HepG2 (cell line): ENCODE measurements around the gene HOXA1. TPM values are rescaled to one million over a fixed set of nuclear protein-coding genes. Genes with fewer than 3 reads are reported as not detected.

ENCODE experiments used
- ATAC-seq: fragments of 200-7000 bp; cut with Tn5 transposase; 3 replicates; pipeline ENCODE4 v1.9.1; 2020; ENCODE audit warnings: mild to moderate bottlenecking, moderate library complexity
- BruUV-seq: library from RNA; stranded (reverse); fragments of 400-500 nt; replicated peaks from 2 replicates; lab custom pipeline; 2021; lab: Mats Ljungman, UMichigan
- CTCF ChIA-PET: fragments of 300-600 bp; formaldehyde crosslinking; extraction: SDS; loops from one replicate; lab custom pipeline; 2021; ENCODE audit warnings: low total read pairs, inconsistent platforms, low intra/inter-chr PET ratio; lab: Yijun Ruan, JAX
- POLR2A ChIA-PET: fragments of 350-600 bp; sonication (Branson Sonifier 250); formaldehyde crosslinking; loops from one replicate; lab custom pipeline; 2020; ENCODE audit warnings: antibody characterized with exemption, inconsistent platforms; lab: Yijun Ruan, JAX
- DNase-seq: peaks from one replicate; pipeline ENCODE4 v3.0.0-alpha.2; 2015; ENCODE audit warnings: low spot score
- FAIRE-seq: peaks from 3 replicates; lab custom pipeline; 2011; peaks lifted over from hg19 to GRCh38; lab: Jason Lieb, UNC
- H2AFZ ChIP-seq: one replicate; pipeline ENCODE4 v1.6.1; 2011; ENCODE audit warnings: low read length, inconsistent platforms
- H3K27ac ChIP-seq: fragments of 300-600 bp; 3 replicates; pipeline ENCODE4 v1.8.0; 2011; ENCODE audit warnings: mixed run types, mild to moderate bottlenecking, mixed read lengths, low read length, inconsistent platforms; ENCODE audit not compliant: insufficient read depth; ENCODE audit errors: extremely low read length
- H3K27me3 ChIP-seq, 2 experiments: fragments of 200-600 bp in 1 of 2; 2 replicates in 1 of 2; 3 replicates in 1 of 2; pipeline versions ENCODE4 v1.6.0 to v1.8.0; 2011; ENCODE audit warnings: low read length in 2 of 2, mild to moderate bottlenecking in 2 of 2, moderate library complexity in 2 of 2, inconsistent platforms in 1 of 2; ENCODE audit not compliant: insufficient read depth in 2 of 2, control insufficient read depth in 1 of 2
- H3K36me3 ChIP-seq, 2 experiments: fragments of 200-600 bp in 1 of 2; replicated peaks in 1 of 2; 2 replicates in 1 of 2; 3 replicates in 1 of 2; pipeline versions ENCODE4 v1.5.1 to v1.8.0; 2011; ENCODE audit warnings: low read length in 2 of 2, inconsistent platforms in 1 of 2; ENCODE audit not compliant: insufficient read depth in 2 of 2, control insufficient read depth in 1 of 2
- H3K4me1 ChIP-seq: 2 replicates; pipeline ENCODE4 v1.5.1; 2012; ENCODE audit warnings: low read length, inconsistent platforms; ENCODE audit not compliant: insufficient read depth
- H3K4me2 ChIP-seq: 2 replicates; pipeline ENCODE4 v1.6.0; 2011; ENCODE audit warnings: low read depth, low read length, inconsistent platforms
- H3K4me3 ChIP-seq, 3 experiments: fragments of 200-600 bp in 1 of 3; sonication (generic), shearing (Covaris generic) in 1 of 3; replicated peaks in 1 of 3; 2 replicates each; pipeline ENCODE4 v1.5.1; 2011 to 2016; ENCODE audit warnings: low read length in 3 of 3, inconsistent platforms in 2 of 3, low read depth in 2 of 3, mild to moderate bottlenecking in 2 of 3, control low read depth in 1 of 3, mixed read lengths in 1 of 3; ENCODE audit not compliant: insufficient read depth in 1 of 3
- H3K79me2 ChIP-seq: one replicate; pipeline ENCODE4 v1.6.1; 2011; ENCODE audit warnings: low read length, inconsistent platforms; ENCODE audit not compliant: insufficient read depth
- H3K9ac ChIP-seq: 2 replicates; pipeline ENCODE4 v1.6.0; 2011; ENCODE audit warnings: mild to moderate bottlenecking, low read depth, low read length, inconsistent platforms; ENCODE audit not compliant: insufficient read depth
- H3K9me3 ChIP-seq: 2 replicates; pipeline ENCODE4 v1.5.1; 2012; ENCODE audit warnings: mild to moderate bottlenecking, low read length
- H4K20me1 ChIP-seq: 2 replicates; pipeline ENCODE4 v1.6.0; 2011; ENCODE audit warnings: inconsistent platforms, mild to moderate bottlenecking, low read length, moderate library complexity; ENCODE audit not compliant: insufficient read depth
- EEA1 ChIP-seq: sonication (generic); formaldehyde crosslinking; IDR thresholded peaks from 2 replicates; pipeline ENCODE4 v1.5.1; 2020; ENCODE audit warnings: mild to moderate bottlenecking, missing genetic modification reagents, borderline replicate concordance
- GTF2F1 ChIP-seq: fragments of 150-350 bp; IDR thresholded peaks from 2 replicates; pipeline ENCODE4 v1.6.1; 2014; ENCODE audit warnings: low read length
- HOXA3 ChIP-seq: sonication (generic); formaldehyde crosslinking; IDR thresholded peaks from 2 replicates; pipeline ENCODE4 v1.5.0; 2020; ENCODE audit warnings: missing genetic modification reagents
- RFX3 ChIP-seq: IDR thresholded peaks from 2 replicates; pipeline ENCODE4 v1.6.1; 2016; ENCODE audit warnings: missing biosample characterization, missing genetic modification reagents
- SP5 ChIP-seq: IDR thresholded peaks from 2 replicates; pipeline ENCODE4 v1.6.1; 2016; ENCODE audit warnings: low read depth, borderline replicate concordance
- ZNF737 ChIP-seq: sonication (generic); formaldehyde crosslinking; IDR thresholded peaks from 2 replicates; pipeline ENCODE4 v1.5.0; 2020; ENCODE audit warnings: missing genetic modification reagents, mild to moderate bottlenecking, borderline replicate concordance
- ZNF790 ChIP-seq: sonication (generic); formaldehyde crosslinking; IDR thresholded peaks from 2 replicates; pipeline ENCODE4 v1.8.0; 2022; ENCODE audit warnings: missing genetic modification reagents, mild to moderate bottlenecking, borderline replicate concordance
- whole genome bisulfite sequencing: methylation state at CpG from one replicate; pipeline ENCODE4 v1.1.6; 2017; ENCODE audit warnings: low lambda C conversion rate; 5-methylcytosine and 5-hydroxymethylcytosine counted together
- in situ Hi-C: cut with HindIII; loops from 2 replicates; pipeline ENCODE4 v1.10.0; 2017; ENCODE audit warnings: low pct_unique_long_range_greater_than_20kb; ENCODE audit not compliant: extremely low pct_ligation_motif_present
- intact Hi-C: fragments of 100-400 bp; cut with micrococcal nuclease; formaldehyde crosslinking; loops from one replicate; pipeline ENCODE4 v1.10.0; 2022; ENCODE audit not compliant: unreplicated experiment
- polyA plus RNA-seq, 8 experiments: library from polyadenylated mRNA; depleted of rRNA in 3 of 8; stranded (reverse) in 7 of 8; unstranded in 1 of 8; fragments of >200 nt; fragmentation: Illumina TruSeq in 4 of 8; extraction: Trizol in 4 of 8; gene quantifications; 2 replicates each; pipeline versions ENCODE4 v1.2.1 to v1.2.3, GENCODE V29; 2011 to 2016; ENCODE audit warnings: low read depth in 4 of 8, missing spikeins in 1 of 8, mixed read lengths in 1 of 8; ENCODE audit not compliant: insufficient read depth in 1 of 8
- total RNA-seq, 5 experiments: library from RNA; depleted of rRNA; stranded (reverse); fragments of >200 nt; fragmentation: Illumina TruSeq; extraction: Trizol; gene quantifications; 2 replicates each; pipeline ENCODE4 v1.2.3, GENCODE V29; 2016; ENCODE audit warnings: low read depth in 1 of 5
- TF ChIP-seq, protein P1 (sequence below): IDR thresholded peaks from 2 replicates; pipeline ENCODE4 v1.6.1; 2016; ENCODE audit warnings: mild to moderate bottlenecking, missing biosample characterization, missing genetic modification reagents
- TF ChIP-seq, protein P2 (sequence below): sonication (generic); formaldehyde crosslinking; IDR thresholded peaks from 2 replicates; pipeline ENCODE4 v1.5.1; 2020; ENCODE audit warnings: mild to moderate bottlenecking, missing genetic modification reagents, borderline replicate concordance

Gene HOXA1
- total and polyA plus RNA-seq, 2 of the 13 experiments (the other 11 are each of a cell fraction or from before 2014, with no cell fraction given) = 0.18 to 0.20 TPM

DNA sequence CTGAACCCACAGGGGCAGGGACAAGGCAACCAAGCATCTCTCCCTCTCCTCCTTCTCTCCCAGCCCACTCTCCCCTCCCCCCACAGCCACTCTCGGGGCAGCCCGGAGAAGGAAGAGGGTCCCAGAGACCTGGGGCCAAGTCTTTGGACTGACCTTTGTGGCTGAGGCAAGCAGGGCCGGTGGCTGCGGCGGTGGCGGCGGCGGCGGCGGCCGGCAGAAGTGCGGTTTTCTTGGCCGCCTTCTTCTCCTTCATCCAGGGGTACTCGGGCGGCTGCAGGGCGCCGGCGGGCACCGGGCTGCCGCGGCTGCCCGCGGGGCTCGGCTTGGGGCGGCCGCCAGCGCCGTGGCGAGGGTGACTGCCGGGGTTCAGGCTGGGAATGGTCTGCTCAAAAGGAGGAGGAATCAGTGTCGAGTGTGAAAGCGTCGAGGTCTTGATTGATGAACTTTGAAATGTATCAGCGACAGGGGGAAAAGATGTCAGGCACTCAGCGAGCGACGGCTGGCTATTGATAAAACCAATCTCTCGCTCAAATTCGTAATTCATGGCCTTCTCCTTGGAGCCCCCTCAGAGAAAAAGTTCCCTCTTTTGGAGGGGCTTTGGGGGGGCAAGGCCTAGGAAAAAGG, 6.3 kb upstream of the HOXA1 start:
- FAIRE-seq = no peak
- H3K27me3 ChIP-seq = no peaks in the 10 kb centered on the region
- no TSS peak for BruUV-seq

DNA sequence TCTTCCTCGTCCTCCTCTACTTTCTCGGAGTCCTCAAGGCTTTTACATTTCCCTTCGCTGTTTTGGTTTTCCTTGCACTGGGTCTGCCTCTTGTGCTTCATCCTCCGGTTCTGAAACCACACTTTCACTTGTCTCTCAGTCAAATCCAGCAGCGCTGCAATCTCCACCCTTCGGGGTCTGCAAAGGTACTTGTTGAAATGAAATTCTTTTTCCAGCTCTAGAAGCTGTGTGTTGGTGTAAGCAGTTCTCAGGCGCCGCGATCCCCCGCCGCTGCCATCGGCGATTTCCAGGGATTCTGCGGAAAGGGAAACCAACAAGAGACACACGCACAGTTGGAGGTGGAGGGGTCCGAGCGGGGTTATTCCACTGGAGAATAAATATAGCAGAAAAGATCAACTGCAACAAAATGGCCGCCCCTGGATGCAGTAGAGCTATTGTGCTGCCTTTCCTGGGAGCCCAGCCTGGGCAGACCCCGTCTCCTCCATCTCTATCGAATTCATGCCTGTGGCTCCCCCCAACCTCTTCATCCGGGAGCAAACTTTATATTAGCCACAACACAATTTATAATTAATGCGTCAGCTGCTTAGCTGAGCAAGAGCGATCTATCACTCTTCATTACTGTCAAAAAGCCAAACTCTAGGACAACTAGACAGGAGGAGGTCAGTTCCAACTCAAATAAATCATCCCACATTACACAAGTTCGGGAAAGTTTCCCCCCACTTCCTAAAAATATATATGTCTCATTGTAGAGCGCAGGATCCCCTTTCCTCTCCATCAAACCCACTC, 5.6 kb upstream of the HOXA1 start:
- no peak overlapping the region for H3K27ac ChIP-seq
- H3K9ac ChIP-seq = no peak overlapping the region
- in situ Hi-C loops (no loop called here), intact Hi-C loops (no loop called here)
- DNase-seq = no peak
- H3K36me3 ChIP-seq = no peaks in the 10 kb centered on the region
- ChIA-PET POLR2A (no interaction called here), CTCF (no interaction called here)
- ATAC-seq = no peak
- no peak overlapping the region for H2AFZ ChIP-seq
- H3K9me3 ChIP-seq = no peaks in the 10 kb centered on the region
- peaks cover 12% of the 10 kb centered on the region; the same call in 1 of the 2 replicates for H3K4me1 ChIP-seq
- H3K4me2 ChIP-seq = no peak overlapping the region
- H3K79me2 ChIP-seq = no peaks in the 10 kb centered on the region
- BruUV-seq = no TSS peak
- WGBS = 94% methylated on average over 25 of the region's 25 CpGs
- no peak overlapping the region for H3K4me3 ChIP-seq
- H4K20me1 ChIP-seq = no peaks in the 10 kb centered on the region
- FAIRE-seq = no peak
- H3K27me3 ChIP-seq = no peaks in the 10 kb centered on the region
- TF ChIP-seq SP5 = no peak
- TF ChIP-seq, protein P1, sequence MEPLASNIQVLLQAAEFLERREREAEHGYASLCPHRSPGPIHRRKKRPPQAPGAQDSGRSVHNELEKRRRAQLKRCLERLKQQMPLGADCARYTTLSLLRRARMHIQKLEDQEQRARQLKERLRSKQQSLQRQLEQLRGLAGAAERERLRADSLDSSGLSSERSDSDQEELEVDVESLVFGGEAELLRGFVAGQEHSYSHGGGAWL (CRISPR knock-in tag) = no peak
- TF ChIP-seq ZNF737 (CRISPR knock-in tag) = no peak
- no peak for TF ChIP-seq EEA1 (CRISPR knock-in tag)
- no peak for TF ChIP-seq ZNF790 (CRISPR knock-in tag)
- TF ChIP-seq RFX3 (CRISPR knock-in tag) = no peak

More for the DNA sequence above, 6.3 kb upstream of the HOXA1 start:
- Histone ChIP-seq H4K20me1 (no peaks in the 10 kb centered on the region), H3K4me3 (no peak overlapping the region), H3K27ac (no peak overlapping the region), H3K4me1 (peaks cover 9% of the 10 kb centered on the region; the same call in 1 of the 2 replicates), H3K79me2 (no peaks in the 10 kb centered on the region), H3K4me2 (no peak overlapping the region), H3K9ac (no peak overlapping the region), H3K36me3 (no peaks in the 10 kb centered on the region), H2AFZ (no peak overlapping the region), H3K9me3 (no peaks in the 10 kb centered on the region)
- ChIA-PET POLR2A (no interaction called here), CTCF (no interaction called here)
- DNase-seq (no peak), ATAC-seq (no peak)
- TF ChIP-seq HOXA3 (CRISPR knock-in tag) = no peak
- TF ChIP-seq, protein P2, sequence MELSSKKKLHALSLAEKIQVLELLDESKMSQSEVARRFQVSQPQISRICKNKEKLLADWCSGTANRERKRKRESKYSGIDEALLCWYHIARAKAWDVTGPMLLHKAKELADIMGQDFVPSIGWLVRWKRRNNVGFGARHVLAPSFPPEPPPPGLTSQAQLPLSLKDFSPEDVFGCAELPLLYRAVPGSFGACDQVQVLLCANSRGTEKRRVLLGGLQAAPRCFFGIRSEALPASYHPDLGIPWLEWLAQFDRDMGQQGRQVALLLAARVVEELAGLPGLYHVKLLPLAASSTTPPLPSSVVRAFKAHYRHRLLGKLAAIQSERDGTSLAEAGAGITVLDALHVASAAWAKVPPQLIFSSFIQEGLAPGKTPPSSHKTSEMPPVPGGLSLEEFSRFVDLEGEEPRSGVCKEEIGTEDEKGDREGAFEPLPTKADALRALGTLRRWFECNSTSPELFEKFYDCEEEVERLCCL = no peak
- no peak for TF ChIP-seq GTF2F1
- in situ Hi-C loops (no loop called here), intact Hi-C loops (no loop called here)
- 98% methylated on average over 39 of the region's 39 CpGs for WGBS
